K562 (cell line): Measurements from ENCODE around the gene RAB3GAP2. TPM values are rescaled to one million over a fixed set of nuclear protein-coding genes. Genes with fewer than 3 reads are reported as not detected.

ENCODE experiments used
- BCL6 ChIP-seq: fragments of 250-450 bp; sonication (Bioruptor Pico); IDR thresholded peaks from 2 replicates; pipeline ENCODE4 v1.4.0; 2020
- CBX3 ChIP-seq, 2 experiments: IDR thresholded peaks; 1 replicate in 1 of 2; 2 replicates in 1 of 2; pipeline ENCODE4 v1.6.1; 2012; ENCODE audit warnings: inconsistent platforms in 2 of 2, low read length in 2 of 2, borderline replicate concordance in 1 of 2, control low read depth in 1 of 2
- CEBPG ChIP-seq, 3 experiments: fragments of 200-800 bp in 1 of 3; sonication (Bioruptor generic) in 1 of 3; sonication (generic) in 1 of 3; formaldehyde crosslinking in 1 of 3; IDR thresholded peaks in 2 of 3; conservative IDR thresholded peaks in 1 of 3; 2 replicates each; pipeline versions ENCODE4 v1.6.1 to v1.8.0; 2016 to 2022; ENCODE audit warnings: missing compliant biosample characterization in 2 of 3, missing genetic modification characterization in 2 of 3, mild to moderate bottlenecking in 1 of 3, missing genetic modification reagents in 1 of 3
- CHAMP1 ChIP-seq: fragments of 450-650 bp; IDR thresholded peaks from 2 replicates; pipeline ENCODE4 v1.6.1; 2016; ENCODE audit warnings: mild to moderate bottlenecking
- DMBX1 ChIP-seq: fragments of 250-450 bp; sonication (Bioruptor Pico); IDR thresholded peaks from 2 replicates; pipeline ENCODE4 v1.8.0; 2022; ENCODE audit warnings: inconsistent platforms, mild to moderate bottlenecking, moderate library complexity, borderline replicate concordance
- FOXJ2 ChIP-seq: fragments of 200-800 bp; sonication (Bioruptor generic); IDR thresholded peaks from 2 replicates; pipeline ENCODE4 v1.6.1; 2016; ENCODE audit warnings: missing genetic modification characterization, missing compliant biosample characterization
- GATAD2B ChIP-seq: fragments of 450-650 bp; IDR thresholded peaks from 2 replicates; pipeline ENCODE4 v1.6.1; 2017; ENCODE audit warnings: mild to moderate bottlenecking, borderline replicate concordance
- GTF2B ChIP-seq: IDR thresholded peaks from 2 replicates; pipeline ENCODE4 v1.6.1; 2011; ENCODE audit not compliant: insufficient read length; ENCODE audit errors: extremely low read depth
- HDAC2 ChIP-seq: fragments of 450-650 bp; IDR thresholded peaks from 2 replicates; pipeline ENCODE4 v1.6.1; 2016; ENCODE audit warnings: mild to moderate bottlenecking
- KLF13 ChIP-seq: fragments of 450-650 bp; IDR thresholded peaks from 2 replicates; pipeline ENCODE4 v1.6.1; 2016; ENCODE audit warnings: missing genetic modification characterization, low read depth, mild to moderate bottlenecking, missing compliant biosample characterization, moderate library complexity, borderline replicate concordance
- KLF16 ChIP-seq: IDR thresholded peaks from 2 replicates; pipeline ENCODE4 v1.6.1; 2016; ENCODE audit warnings: antibody characterized with exemption
- MCM2 ChIP-seq: fragments of 450-650 bp; IDR thresholded peaks from 2 replicates; pipeline ENCODE4 v1.6.1; 2017; ENCODE audit warnings: low read depth, mild to moderate bottlenecking
- NELFE ChIP-seq: IDR thresholded peaks from 2 replicates; pipeline ENCODE4 v1.6.1; 2011; ENCODE audit warnings: mild to moderate bottlenecking; ENCODE audit not compliant: insufficient read depth, insufficient read length
- NFE2 ChIP-seq: IDR thresholded peaks from 2 replicates; pipeline ENCODE4 v1.6.1; 2014; ENCODE audit warnings: antibody characterized with exemption, low read depth
- NONO ChIP-seq, 2 experiments: fragments of 200-400 bp in 1 of 2; fragments of 450-650 bp in 1 of 2; formaldehyde crosslinking in 1 of 2; IDR thresholded peaks; 2 replicates each; pipeline ENCODE4 v1.6.1; 2017; ENCODE audit warnings: low read depth in 2 of 2, mild to moderate bottlenecking in 2 of 2, moderate library complexity in 2 of 2, low read length in 1 of 2
- PHB ChIP-seq: fragments of 250-450 bp; sonication (Bioruptor Pico); IDR thresholded peaks from 2 replicates; pipeline ENCODE4 v1.5.0; 2021
- POLR2H ChIP-seq: IDR thresholded peaks from 2 replicates; pipeline ENCODE4 v1.6.1; 2016; ENCODE audit warnings: missing genetic modification characterization, low read depth, mild to moderate bottlenecking, control low read depth, missing compliant biosample characterization, moderate library complexity
- RAD21 ChIP-seq, 2 experiments: fragments of 250-450 bp in 1 of 2; fragments of 450-650 bp in 1 of 2; sonication (Bioruptor Pico) in 1 of 2; formaldehyde crosslinking in 1 of 2; IDR thresholded peaks in 1 of 2; conservative IDR thresholded peaks in 1 of 2; 2 replicates each; pipeline versions ENCODE4 v1.4.0 to v1.8.0; 2020 to 2022; ENCODE audit warnings: mild to moderate bottlenecking in 2 of 2, moderate library complexity in 1 of 2
- SIN3B ChIP-seq: fragments of 450-650 bp; IDR thresholded peaks from 2 replicates; pipeline ENCODE4 v1.6.1; 2017; ENCODE audit warnings: low read depth, mild to moderate bottlenecking, moderate library complexity
- SMAD2 ChIP-seq: fragments of 150-350 bp; IDR thresholded peaks from 2 replicates; pipeline ENCODE4 v1.6.1; 2014; ENCODE audit warnings: low read depth, mild to moderate bottlenecking, low read length
- ZBTB1 ChIP-seq: sonication (generic); formaldehyde crosslinking; IDR thresholded peaks from 2 replicates; pipeline ENCODE4 v1.8.1; 2023; ENCODE audit warnings: missing genetic modification reagents, low read depth, mild to moderate bottlenecking, borderline replicate concordance
- ZZZ3 ChIP-seq: fragments of 450-650 bp; IDR thresholded peaks from 2 replicates; pipeline ENCODE4 v1.6.1; 2016; ENCODE audit warnings: antibody characterized with exemption, mild to moderate bottlenecking, moderate library complexity
- polyA plus RNA-seq, 8 experiments: library from polyadenylated mRNA; depleted of rRNA in 4 of 8; stranded (reverse) in 5 of 8; unstranded in 3 of 8; fragments of >200 nt; fragmentation: Nextera tagmentation in 2 of 8; fragmentation: Illumina TruSeq in 1 of 8; extraction: Ambion mirVana in 2 of 8; extraction: Trizol in 1 of 8; gene quantifications; 2 replicates each; pipeline versions ENCODE4 v1.2.1 to v1.2.3, GENCODE V29; 2011 to 2014; ENCODE audit warnings: inconsistent platforms in 1 of 8, missing spikeins in 1 of 8
- total RNA-seq, 7 experiments: library from RNA; depleted of rRNA in 6 of 7; stranded (reverse); fragments of >200 nt in 6 of 7; fragmentation: Illumina TruSeq in 2 of 7; extraction: Trizol in 2 of 7; gene quantifications; 2 replicates each; pipeline versions ENCODE4 v1.2.1 to v1.2.3, GENCODE V29; 2011 to 2021; ENCODE audit warnings: low replicate concordance in 1 of 7
- TF ChIP-seq, protein P1 (sequence below): fragments of 150-350 bp; conservative IDR thresholded peaks from 2 replicates; pipeline ENCODE4 v1.6.1; 2014; ENCODE audit warnings: low read length

Gene RAB3GAP2
- total and polyA plus RNA-seq, 9 of the 15 experiments (the other 6 are each of a cell fraction or from before 2014, with no cell fraction given) = 14.1 to 69.1 (median 32.2) TPM

DNA sequence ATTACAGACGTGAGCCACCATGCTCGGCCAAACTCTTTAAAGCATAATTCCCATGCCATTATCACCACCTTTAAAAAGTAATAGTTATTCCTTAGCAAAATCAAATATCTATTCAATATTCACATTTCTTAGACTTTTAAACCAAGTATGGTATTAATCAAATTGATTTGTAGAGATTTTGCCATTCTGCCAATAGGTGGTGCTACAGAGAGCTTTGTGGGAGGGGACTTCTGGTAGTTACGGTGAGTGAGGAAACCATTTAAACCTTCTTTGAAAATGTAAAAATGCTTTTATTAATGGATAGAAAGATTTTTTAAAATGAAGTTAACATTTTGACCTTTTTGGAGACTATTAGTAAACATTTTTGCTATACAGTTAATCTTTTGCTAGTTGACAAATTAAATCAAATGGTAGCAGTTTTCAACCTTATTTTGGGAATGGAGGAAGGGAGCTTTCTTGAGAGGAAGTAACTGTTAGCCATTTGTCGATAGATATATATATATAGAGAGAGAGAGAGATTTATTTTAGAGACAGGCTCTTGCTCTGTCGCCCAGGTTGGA, 159.0 kb downstream of the RAB3GAP2 start (continued):
- TF ChIP-seq MCM2 (no peak), ZZZ3 (peak; percentile 46; the same call in 1 of the 2 replicates), BCL6 (CRISPR knock-in tag) (no peak), HDAC2 (0 out of 2 replicates have a peak, but pooled peaks have one; percentile 23), NELFE (no peak), POLR2H (tag) (no peak), GATAD2B (0 out of 2 replicates have a peak, but pooled peaks have one; percentile 26), RAD21 (CRISPR knock-in tag; conservative IDR thresholded peaks at IDR 0.05 in 1 of 2, IDR thresholded peaks at IDR 0.05 in 1 of 2) (peak; percentile 22 to 34; a peak in 2 of 4 replicates), DMBX1 (CRISPR knock-in tag) (no peak), NFE2 (no peak), SIN3B (no peak), SMAD2 (no peak), CBX3 (IDR thresholded peaks at IDR 0.05; ENCODE audit: borderline replicate concordance in 1 of 2, low read length in 2 of 2) (no peak), GTF2B (no peak), PHB (CRISPR knock-in tag) (no peak), ZBTB1 (CRISPR knock-in tag) (no peak), NONO (IDR thresholded peaks at IDR 0.05; ENCODE audit: low read depth in 2 of 2, low read length in 1 of 2) (no peak), CHAMP1 (peak; percentile 53; the same call in 1 of the 2 replicates), CEBPG (CRISPR knock-in tag; IDR thresholded peaks at IDR 0.05) (no peak), CEBPG (tag; conservative IDR thresholded peaks at IDR 0.05 in 1 of 2, IDR thresholded peaks at IDR 0.05 in 1 of 2) (no peak), KLF13 (tag) (no peak), FOXJ2 (tag) (no peak), KLF16 (peak; percentile 36; the same call in 1 of the 2 replicates)
- TF ChIP-seq, protein P1, sequence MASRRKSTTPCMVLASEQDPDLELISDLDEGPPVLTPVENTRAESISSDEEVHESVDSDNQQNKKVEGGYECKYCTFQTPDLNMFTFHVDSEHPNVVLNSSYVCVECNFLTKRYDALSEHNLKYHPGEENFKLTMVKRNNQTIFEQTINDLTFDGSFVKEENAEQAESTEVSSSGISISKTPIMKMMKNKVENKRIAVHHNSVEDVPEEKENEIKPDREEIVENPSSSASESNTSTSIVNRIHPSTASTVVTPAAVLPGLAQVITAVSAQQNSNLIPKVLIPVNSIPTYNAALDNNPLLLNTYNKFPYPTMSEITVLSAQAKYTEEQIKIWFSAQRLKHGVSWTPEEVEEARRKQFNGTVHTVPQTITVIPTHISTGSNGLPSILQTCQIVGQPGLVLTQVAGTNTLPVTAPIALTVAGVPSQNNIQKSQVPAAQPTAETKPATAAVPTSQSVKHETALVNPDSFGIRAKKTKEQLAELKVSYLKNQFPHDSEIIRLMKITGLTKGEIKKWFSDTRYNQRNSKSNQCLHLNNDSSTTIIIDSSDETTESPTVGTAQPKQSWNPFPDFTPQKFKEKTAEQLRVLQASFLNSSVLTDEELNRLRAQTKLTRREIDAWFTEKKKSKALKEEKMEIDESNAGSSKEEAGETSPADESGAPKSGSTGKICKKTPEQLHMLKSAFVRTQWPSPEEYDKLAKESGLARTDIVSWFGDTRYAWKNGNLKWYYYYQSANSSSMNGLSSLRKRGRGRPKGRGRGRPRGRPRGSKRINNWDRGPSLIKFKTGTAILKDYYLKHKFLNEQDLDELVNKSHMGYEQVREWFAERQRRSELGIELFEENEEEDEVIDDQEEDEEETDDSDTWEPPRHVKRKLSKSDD = 0 out of 2 replicates have a peak, but pooled peaks have one; percentile 60
